Measurements from ENCODE around the gene FAAH. TPM values are rescaled to one million over a fixed set of nuclear protein-coding genes. Genes with fewer than 3 reads are reported as not detected.

FAAH gene
- total RNA-seq, 1 experiment from 2014 or later = 25.9 TPM

GRCh38 chr1:46437723-46438122, 43.6 kb downstream of the FAAH start:
- ATAC-seq = no peak
- CTCF ChIA-PET = no interaction called here
- in situ Hi-C loops (cut with HindIII; ENCODE audit: low pct_unique_long_range_greater_than_20kb, low sequenced_read_pairs) = no loop called here

GRCh38 chr1:46438346-46438745, 44.2 kb downstream of the FAAH start:
- ATAC-seq = no peak
- peaks cover 7% of the 10 kb centered on the region; the same call in 1 of the 2 replicates for H3K4me1 ChIP-seq (ENCODE audit: control insufficient read depth, insufficient read depth, low read length)
- H3K27me3 ChIP-seq (ENCODE audit: control insufficient read depth, insufficient read depth, low read length) = 0 out of 2 replicates have a peak, but pooled peaks cover 2% of the 10 kb centered on the region
- DNase-seq (ENCODE audit: low read depth, low spot score) = no peak
- no peak overlapping the region for H3K27ac ChIP-seq (ENCODE audit: low read length)
- H3K36me3 ChIP-seq (ENCODE audit: control insufficient read depth, insufficient read depth, low read length) = no peaks in the 10 kb centered on the region
- no TSS peak for BruUV-seq (replicated peaks)
- CTCF ChIA-PET = no interaction called here
- in situ Hi-C loops (cut with HindIII; ENCODE audit: low pct_unique_long_range_greater_than_20kb, low sequenced_read_pairs) = no loop called here
- POLR2A ChIA-PET = no interaction called here
- H3K9me3 ChIP-seq (ENCODE audit: control insufficient read depth, insufficient read depth, low read depth, low read length) = no peaks in the 10 kb centered on the region
- no peak overlapping the region for H3K4me3 ChIP-seq (ENCODE audit: low read depth in 2 of 2, low read length in 2 of 2)
- TF ChIP-seq REST (IDR thresholded peaks at IDR 0.05; ENCODE audit: insufficient read depth in 1 of 2, low read depth in 2 of 2, low read length in 1 of 2) (no peak), CTCF (IDR thresholded peaks at IDR 0.05) (no peak), SIN3A (IDR thresholded peaks at IDR 0.05; ENCODE audit: borderline replicate concordance, insufficient read depth, low read depth, low read length) (no peak)
- intact Hi-C loops (cut with micrococcal nuclease; ENCODE audit: unreplicated experiment) = no loop called here

More at GRCh38 chr1:46437723-46438122, 43.6 kb downstream of the FAAH start:
- Histone ChIP-seq H3K4me1 (ENCODE audit: control insufficient read depth, insufficient read depth, low read length) (peaks cover 4% of the 10 kb centered on the region; the same call in 1 of the 2 replicates), H3K4me3 (ENCODE audit: low read depth in 2 of 2, low read length in 2 of 2) (no peak overlapping the region), H3K27ac (ENCODE audit: low read length) (no peak overlapping the region), H3K27me3 (ENCODE audit: control insufficient read depth, insufficient read depth, low read length) (0 out of 2 replicates have a peak, but pooled peaks cover 2% of the 10 kb centered on the region), H3K9me3 (ENCODE audit: control insufficient read depth, insufficient read depth, low read depth, low read length) (no peaks in the 10 kb centered on the region), H3K36me3 (ENCODE audit: control insufficient read depth, insufficient read depth, low read length) (no peaks in the 10 kb centered on the region)
- POLR2A ChIA-PET = no interaction called here
- no TSS peak for BruUV-seq (replicated peaks)
- intact Hi-C loops (cut with micrococcal nuclease; ENCODE audit: unreplicated experiment) = no loop called here
- TF ChIP-seq SIN3A (IDR thresholded peaks at IDR 0.05; ENCODE audit: borderline replicate concordance, insufficient read depth, low read depth, low read length) = no peak
- TF ChIP-seq CTCF (IDR thresholded peaks at IDR 0.05) = no peak
- TF ChIP-seq POLR2AphosphoS5 (IDR thresholded peaks at IDR 0.05; ENCODE audit: low read depth, low read length) = no peak
- TF ChIP-seq REST (IDR thresholded peaks at IDR 0.05; ENCODE audit: insufficient read depth in 1 of 2, low read depth in 2 of 2, low read length in 1 of 2) = no peak
- no peak for TF ChIP-seq TCF7L2 (IDR thresholded peaks at IDR 0.05; ENCODE audit: low read depth, low read length)
- DNase-seq (ENCODE audit: low read depth, low spot score) = no peak

Measured in Panc1 (cell line).